Measurements from ENCODE around the gene THOP1.

DNA sequence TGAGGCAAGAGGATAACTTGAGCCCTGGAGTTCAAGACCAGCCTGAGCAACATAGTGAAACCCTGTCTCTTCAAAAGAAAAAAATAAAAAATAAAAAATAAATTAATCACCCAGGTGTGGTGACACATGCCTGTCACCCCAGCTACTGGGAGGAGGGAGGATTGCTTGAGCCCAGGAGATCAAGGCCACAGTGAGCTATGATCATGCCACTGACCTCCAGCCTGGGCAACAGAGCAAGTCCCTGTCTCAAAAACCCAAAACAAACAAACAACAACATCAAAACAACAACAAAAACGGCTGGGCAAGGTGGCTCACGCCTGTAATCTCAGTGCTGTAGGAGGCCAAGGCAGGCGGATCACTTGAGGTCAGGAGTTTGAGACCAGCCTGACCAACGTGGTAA is 41.2 kb upstream of the THOP1 start:
- TF ChIP-seq, protein P1, sequence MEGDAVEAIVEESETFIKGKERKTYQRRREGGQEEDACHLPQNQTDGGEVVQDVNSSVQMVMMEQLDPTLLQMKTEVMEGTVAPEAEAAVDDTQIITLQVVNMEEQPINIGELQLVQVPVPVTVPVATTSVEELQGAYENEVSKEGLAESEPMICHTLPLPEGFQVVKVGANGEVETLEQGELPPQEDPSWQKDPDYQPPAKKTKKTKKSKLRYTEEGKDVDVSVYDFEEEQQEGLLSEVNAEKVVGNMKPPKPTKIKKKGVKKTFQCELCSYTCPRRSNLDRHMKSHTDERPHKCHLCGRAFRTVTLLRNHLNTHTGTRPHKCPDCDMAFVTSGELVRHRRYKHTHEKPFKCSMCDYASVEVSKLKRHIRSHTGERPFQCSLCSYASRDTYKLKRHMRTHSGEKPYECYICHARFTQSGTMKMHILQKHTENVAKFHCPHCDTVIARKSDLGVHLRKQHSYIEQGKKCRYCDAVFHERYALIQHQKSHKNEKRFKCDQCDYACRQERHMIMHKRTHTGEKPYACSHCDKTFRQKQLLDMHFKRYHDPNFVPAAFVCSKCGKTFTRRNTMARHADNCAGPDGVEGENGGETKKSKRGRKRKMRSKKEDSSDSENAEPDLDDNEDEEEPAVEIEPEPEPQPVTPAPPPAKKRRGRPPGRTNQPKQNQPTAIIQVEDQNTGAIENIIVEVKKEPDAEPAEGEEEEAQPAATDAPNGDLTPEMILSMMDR (conservative IDR thresholded peaks at IDR 0.05; ENCODE audit: low read depth, low read length): no peak
- TF ChIP-seq EZH2 (IDR thresholded peaks at IDR 0.05; ENCODE audit: low read length, unreplicated experiment): no peak
